GM18511 (cell line): ENCODE data around the gene TMED8.

Source experiments
- ATAC-seq: cut with Tn5 transposase; IDR thresholded peaks from one replicate; pipeline ENCODE4 v1.9.1; 2021; ENCODE audit warnings: mild to moderate bottlenecking, moderate library complexity; ENCODE audit not compliant: unreplicated experiment

TMED8 gene

DNA sequence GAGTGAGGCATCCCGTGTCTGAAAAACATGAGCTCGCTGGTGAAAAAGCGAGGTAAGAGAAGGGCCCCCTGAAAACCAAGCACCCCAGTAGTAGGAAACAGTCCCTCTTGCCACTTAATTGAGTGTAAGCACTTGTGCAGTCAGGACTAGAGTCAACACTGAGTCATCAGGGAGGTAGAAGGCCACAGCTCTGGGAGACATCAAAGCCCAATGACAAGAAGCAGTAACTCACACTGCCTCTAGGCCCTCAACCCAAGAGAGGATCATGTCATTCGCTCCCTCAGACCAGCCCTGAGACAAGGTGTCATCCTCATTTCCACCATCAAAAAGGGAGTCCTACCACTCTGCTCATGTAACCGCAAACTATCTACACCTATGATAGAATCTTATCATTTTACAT lies 74.0 kb downstream of the TMED8 start:
- ATAC-seq = no peak

DNA sequence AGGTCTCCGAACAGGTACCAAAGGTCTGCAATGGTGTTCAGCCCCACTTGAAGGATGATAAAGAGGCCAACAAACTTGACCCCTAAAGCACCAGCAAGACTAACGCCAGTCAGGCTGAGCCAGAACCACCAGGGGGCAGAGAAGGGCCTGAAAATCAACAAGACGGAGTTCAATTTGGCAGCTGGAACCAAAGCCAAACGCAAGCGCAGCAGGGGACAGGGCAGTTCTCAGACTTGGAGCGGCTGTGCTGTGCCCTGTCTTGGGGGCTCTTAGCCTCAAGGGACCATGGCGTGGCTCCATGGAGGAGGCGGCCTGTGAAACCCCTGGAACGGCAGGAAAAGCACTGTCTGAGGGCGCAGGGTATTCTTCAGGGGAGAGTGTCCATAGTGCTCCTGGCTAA lies 75.8 kb downstream of the TMED8 start:
- ATAC-seq = peak; percentile 66

DNA sequence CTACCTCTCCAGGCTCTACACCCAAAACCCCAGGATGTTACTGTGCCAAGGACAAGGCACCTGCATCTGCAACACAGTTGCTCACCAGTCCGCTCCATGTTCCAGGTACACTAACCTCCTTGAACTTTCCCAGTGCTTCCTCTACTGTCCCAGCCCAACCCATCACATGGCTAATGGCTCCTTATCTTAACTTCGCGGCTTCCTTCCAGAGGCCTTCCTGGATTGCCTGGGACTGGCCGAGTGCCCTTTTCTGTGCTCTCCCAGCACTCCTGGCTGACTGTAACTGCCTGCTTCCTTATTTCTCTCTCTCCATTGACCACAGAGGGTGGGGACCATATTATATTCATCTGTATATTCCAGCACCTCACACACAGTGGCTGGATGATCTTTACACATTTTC lies 77.1 kb downstream of the TMED8 start:
- no peak for ATAC-seq

DNA sequence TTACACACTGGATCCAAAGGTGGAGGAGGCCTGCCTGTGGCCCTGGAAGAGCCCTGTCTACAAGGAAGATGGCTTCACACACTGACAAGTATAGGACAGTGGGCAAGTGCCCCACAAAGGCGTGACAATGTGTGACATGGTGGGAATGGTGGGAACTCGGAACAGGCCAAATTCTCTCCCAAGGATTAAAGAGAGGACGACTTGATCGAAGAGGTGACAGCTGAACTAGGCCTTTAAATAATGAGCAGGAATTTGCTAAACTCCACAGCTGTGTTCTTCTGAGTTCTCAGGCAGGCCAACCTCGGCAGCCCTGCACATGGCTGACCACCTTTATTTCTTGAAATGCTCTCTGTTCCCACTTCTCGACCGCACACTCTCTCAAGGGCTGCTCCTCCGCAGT lies 80.0 kb downstream of the TMED8 start:
- ATAC-seq = no peak

DNA sequence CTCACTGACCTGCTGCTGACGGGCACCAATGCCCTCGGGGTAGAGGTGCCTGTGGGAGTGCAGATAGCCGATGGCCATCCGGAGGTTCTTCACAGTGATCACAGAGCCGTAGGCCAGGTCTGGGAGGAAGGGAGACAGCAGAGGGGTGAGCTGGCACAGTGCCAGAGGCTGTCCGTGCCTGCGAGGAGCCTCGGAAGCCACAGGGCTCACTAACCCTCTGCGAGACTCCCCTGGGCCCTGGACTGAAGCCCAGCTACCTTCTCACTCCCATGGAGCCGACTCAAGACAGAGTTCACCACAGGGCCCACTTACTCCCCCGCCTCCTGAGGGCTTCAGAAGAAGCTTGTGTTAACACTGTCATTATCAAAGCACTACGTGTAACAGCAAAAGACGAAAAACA lies 80.7 kb downstream of the TMED8 start:
- no peak for ATAC-seq

DNA sequence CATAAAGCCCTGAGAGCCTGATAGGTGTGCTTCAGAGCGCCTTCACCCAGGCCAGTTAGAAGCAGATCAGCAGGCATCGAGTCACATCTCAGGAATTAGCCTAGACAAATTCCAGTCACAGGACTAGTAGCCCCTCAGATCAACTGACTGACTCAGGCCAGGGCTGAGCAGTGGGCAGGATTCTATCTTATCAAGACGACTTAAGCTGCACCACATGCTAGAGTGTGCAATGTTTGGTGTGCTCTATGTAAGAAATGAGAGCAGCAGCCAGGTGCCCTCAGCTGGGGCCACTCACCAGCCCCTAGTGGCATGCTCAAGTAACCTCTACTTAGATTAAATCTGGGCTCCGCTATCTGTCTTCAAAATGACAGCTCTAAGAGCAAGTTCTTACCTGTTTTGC lies 86.2 kb downstream of the TMED8 start:
- ATAC-seq = no peak

DNA sequence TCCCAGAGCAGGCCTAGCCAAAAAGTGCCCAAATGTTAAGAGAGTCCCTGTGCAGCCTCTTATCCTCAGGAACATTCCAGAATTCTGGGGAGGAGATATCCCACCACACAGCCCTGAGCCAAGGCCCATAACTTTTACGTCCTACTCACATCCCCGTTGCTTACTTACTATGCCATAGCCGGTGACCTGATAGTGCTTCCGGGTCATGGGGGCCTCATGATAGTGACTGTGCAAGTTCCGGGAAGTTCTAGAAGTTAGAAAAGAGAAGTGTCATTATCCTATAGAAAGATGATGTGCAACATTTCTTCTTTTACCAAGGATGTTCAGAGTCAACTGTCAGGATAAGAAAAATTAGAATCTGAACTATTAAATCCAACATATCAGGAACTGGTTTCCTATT lies 90.3 kb downstream of the TMED8 start:
- ATAC-seq = no peak
